HG02798 (cell line): ENCODE measurements around the gene PNPO.
"Not testable (repeated sequence)": the region's sequence is repeated elsewhere in the genome, so short reads cannot be mapped to it uniquely, and the experiment has no call there.

Source experiments
- ATAC-seq: cut with Tn5 transposase; IDR thresholded peaks from one replicate; pipeline ENCODE4 v1.9.1; 2021; ENCODE audit warnings: mild to moderate bottlenecking; ENCODE audit not compliant: unreplicated experiment, poor library complexity

The PNPO gene

GRCh38 chr17:47917581-47917980, 23.8 kb upstream of the PNPO start:
- no peak for ATAC-seq

- ATAC-seq, result no peak
Observed at GRCh38 chr17:47918006-47918405, 23.4 kb upstream of the PNPO start.

GRCh38 chr17:47918991-47919390, 22.4 kb upstream of the PNPO start:
- ATAC-seq, result no peak

- not testable (repeated sequence) for ATAC-seq
Observed at GRCh38 chr17:47919889-47920288, 21.5 kb upstream of the PNPO start.

GRCh38 chr17:47924785-47925677, 16.3 kb upstream of the PNPO start:
- no peak for ATAC-seq

GRCh38 chr17:47925678-47925988, 15.7 kb upstream of the PNPO start:
- ATAC-seq, result no peak

GRCh38 chr17:47927821-47928400, 13.5 kb upstream of the PNPO start:
- no peak for ATAC-seq

- ATAC-seq, result no peak
Observed at GRCh38 chr17:47928415-47928814, 13.0 kb upstream of the PNPO start.

GRCh38 chr17:47929218-47930000, 12.0 kb upstream of the PNPO start:
- no peak for ATAC-seq

GRCh38 chr17:47931848-47932247, 9.5 kb upstream of the PNPO start:
- ATAC-seq, result no peak

GRCh38 chr17:47934856-47935255, 6.5 kb upstream of the PNPO start:
- no peak for ATAC-seq

GRCh38 chr17:47935468-47935867, 5.9 kb upstream of the PNPO start:
- ATAC-seq, result not testable (repeated sequence)

- no peak for ATAC-seq
Observed at GRCh38 chr17:47935961-47936360, 5.4 kb upstream of the PNPO start.

GRCh38 chr17:47937941-47938340, 3.4 kb upstream of the PNPO start:
- no peak for ATAC-seq

GRCh38 chr17:47942096-47942510, 732 bp downstream of the PNPO start:
- ATAC-seq, result no peak

- no peak for ATAC-seq
Observed at GRCh38 chr17:47942568-47942967, 1.2 kb downstream of the PNPO start.

GRCh38 chr17:47945080-47945479, 3.7 kb downstream of the PNPO start:
- no peak for ATAC-seq

GRCh38 chr17:47945529-47946508, 4.4 kb downstream of the PNPO start:
- ATAC-seq, result no peak

- no peak for ATAC-seq
Observed at GRCh38 chr17:47946516-47946915, 5.1 kb downstream of the PNPO start.

- peak; percentile 65 for ATAC-seq
Observed at GRCh38 chr17:47946929-47947397, 5.6 kb downstream of the PNPO start.
